ENCODE measurements around the gene PIK3R3.
"Not testable (repeated sequence)": the region's sequence is repeated elsewhere in the genome, so short reads cannot be mapped to it uniquely, and the experiment has no call there.

The PIK3R3 gene

GRCh38 chr1:46114925-46115603 lies 17.4 kb downstream of the PIK3R3 start:
- Mint-ChIP-seq H3K27me3 (no peaks in the 10 kb centered on the region), H3K36me3 (ENCODE audit: insufficient read depth) (no peaks in the 10 kb centered on the region), H3K4me3 (no peak overlapping the region), H3K4me1 (no peaks in the 10 kb centered on the region), H3K9me3 (no peaks in the 10 kb centered on the region), H3K27ac (ENCODE audit: low read depth) (no peak overlapping the region)
- ATAC-seq (replicated peaks; ENCODE audit: extremely low read depth, poor library complexity, severe bottlenecking): no peak
- DNase-seq (ENCODE audit: low spot score in 2 of 2): no peak

DNA sequence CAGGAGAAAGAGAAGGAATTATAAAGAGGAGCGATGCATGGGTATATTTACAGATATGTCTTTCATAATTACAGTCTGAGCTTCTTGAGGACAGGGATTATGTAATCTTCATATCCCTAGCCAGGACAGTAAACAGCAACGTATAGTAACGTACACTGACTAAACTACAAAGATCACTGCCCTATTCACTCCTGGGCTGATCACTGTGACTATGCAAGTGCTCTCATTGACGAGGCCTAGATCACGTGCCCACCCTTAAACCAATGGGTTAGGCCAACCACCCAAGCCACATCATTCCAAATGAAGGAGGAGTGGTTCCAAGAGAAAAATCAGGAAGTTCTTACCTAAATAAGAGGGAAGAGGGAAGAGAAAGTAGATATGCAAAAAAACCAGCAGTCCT lies 18.5 kb downstream of the PIK3R3 start:
- ATAC-seq (replicated peaks; ENCODE audit: extremely low read depth, poor library complexity, severe bottlenecking): no peak
- Mint-ChIP-seq H3K36me3 (ENCODE audit: insufficient read depth) (no peaks in the 10 kb centered on the region), H3K27ac (ENCODE audit: low read depth) (no peak overlapping the region)

GRCh38 chr1:46112108-46112507 lies 20.3 kb downstream of the PIK3R3 start:
- no peaks in the 10 kb centered on the region for H3K4me1 Mint-ChIP-seq
- no peaks in the 10 kb centered on the region for H3K9me3 Mint-ChIP-seq
- no peak overlapping the region for H3K4me3 Mint-ChIP-seq
- no peak for ATAC-seq (replicated peaks; ENCODE audit: extremely low read depth, poor library complexity, severe bottlenecking)
- H3K36me3 Mint-ChIP-seq (ENCODE audit: insufficient read depth): peaks cover 2% of the 10 kb centered on the region
- DNase-seq (ENCODE audit: low spot score in 2 of 2): no peak
- no peaks in the 10 kb centered on the region for H3K27me3 Mint-ChIP-seq
- no peak overlapping the region for H3K27ac Mint-ChIP-seq (ENCODE audit: low read depth)

More for the DNA sequence above, 18.5 kb downstream of the PIK3R3 start:
- DNase-seq (ENCODE audit: low spot score in 2 of 2): no peak
- Mint-ChIP-seq H3K9me3 (no peaks in the 10 kb centered on the region), H3K27me3 (no peaks in the 10 kb centered on the region), H3K4me3 (no peak overlapping the region), H3K4me1 (no peaks in the 10 kb centered on the region)

- no peak for DNase-seq (ENCODE audit: low spot score in 2 of 2)
- no peaks in the 10 kb centered on the region for H3K4me1 Mint-ChIP-seq
Measured at GRCh38 chr1:46110521-46110920, 21.9 kb downstream of the PIK3R3 start.

GRCh38 chr1:46102769-46103476 lies 29.5 kb downstream of the PIK3R3 start:
- H3K4me3 Mint-ChIP-seq: no peak overlapping the region
- H3K27ac Mint-ChIP-seq (ENCODE audit: low read depth): no peak overlapping the region
- no peaks in the 10 kb centered on the region for H3K36me3 Mint-ChIP-seq (ENCODE audit: insufficient read depth)
- no peaks in the 10 kb centered on the region for H3K4me1 Mint-ChIP-seq
- ATAC-seq (replicated peaks; ENCODE audit: extremely low read depth, poor library complexity, severe bottlenecking) (no peak), DNase-seq (ENCODE audit: low spot score in 2 of 2) (no peak)
- H3K9me3 Mint-ChIP-seq: no peaks in the 10 kb centered on the region
- H3K27me3 Mint-ChIP-seq: no peaks in the 10 kb centered on the region

More at GRCh38 chr1:46110521-46110920, 21.9 kb downstream of the PIK3R3 start:
- Mint-ChIP-seq H3K4me3 (no peak overlapping the region), H3K27ac (ENCODE audit: low read depth) (no peak overlapping the region), H3K36me3 (ENCODE audit: insufficient read depth) (peaks cover 2% of the 10 kb centered on the region), H3K9me3 (no peaks in the 10 kb centered on the region), H3K27me3 (no peaks in the 10 kb centered on the region)
- ATAC-seq (replicated peaks; ENCODE audit: extremely low read depth, poor library complexity, severe bottlenecking): no peak

GRCh38 chr1:46099215-46099614 lies 33.2 kb downstream of the PIK3R3 start:
- H3K27ac Mint-ChIP-seq (ENCODE audit: low read depth): no peak overlapping the region
- H3K9me3 Mint-ChIP-seq: no peaks in the 10 kb centered on the region
- no peak for ATAC-seq (replicated peaks; ENCODE audit: extremely low read depth, poor library complexity, severe bottlenecking)
- H3K36me3 Mint-ChIP-seq (ENCODE audit: insufficient read depth): no peaks in the 10 kb centered on the region
- no peak overlapping the region for H3K4me3 Mint-ChIP-seq
- H3K27me3 Mint-ChIP-seq: no peaks in the 10 kb centered on the region
- no peak for DNase-seq (ENCODE audit: low spot score in 2 of 2)
- H3K4me1 Mint-ChIP-seq: no peaks in the 10 kb centered on the region

DNA sequence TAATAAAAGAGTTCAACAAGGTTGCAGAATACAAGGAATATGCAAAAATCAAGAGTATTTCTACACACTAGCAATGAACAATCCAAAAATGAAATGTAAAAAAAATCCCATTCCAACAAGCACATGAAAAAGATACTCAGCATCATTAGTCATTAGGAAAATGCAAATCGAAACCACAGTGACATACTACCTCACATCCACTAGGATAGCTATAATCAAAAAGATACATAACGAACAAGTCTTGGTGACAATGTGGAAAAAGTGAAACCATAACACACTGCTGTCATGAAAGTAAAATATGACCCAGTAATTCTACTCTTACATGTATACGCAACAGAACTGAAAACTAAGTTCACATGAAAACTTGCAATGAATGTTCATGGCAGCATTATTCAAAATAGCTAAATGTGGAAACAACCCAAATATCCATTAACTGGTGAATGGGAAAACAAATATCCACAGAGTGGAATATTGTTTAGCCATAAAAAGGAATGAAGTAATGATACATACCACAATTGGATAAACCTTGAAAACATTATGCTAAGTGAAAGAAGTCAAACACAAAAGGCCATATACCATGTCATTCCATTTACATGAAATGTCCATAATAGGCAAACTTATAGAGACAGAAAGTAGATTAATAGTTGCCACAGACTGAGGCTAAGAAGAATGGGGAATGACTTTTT lies 34.3 kb downstream of the PIK3R3 start:
- H3K4me3 Mint-ChIP-seq: no peak overlapping the region
- no peaks in the 10 kb centered on the region for H3K36me3 Mint-ChIP-seq (ENCODE audit: insufficient read depth)
- ATAC-seq (replicated peaks; ENCODE audit: extremely low read depth, poor library complexity, severe bottlenecking) (no peak), DNase-seq (ENCODE audit: low spot score in 2 of 2) (no peak)
- no peak overlapping the region for H3K27ac Mint-ChIP-seq (ENCODE audit: low read depth)
- H3K27me3 Mint-ChIP-seq: no peaks in the 10 kb centered on the region
- H3K9me3 Mint-ChIP-seq: no peaks in the 10 kb centered on the region
- H3K4me1 Mint-ChIP-seq: no peaks in the 10 kb centered on the region

- H3K4me3 Mint-ChIP-seq: no peak overlapping the region
- no peaks in the 10 kb centered on the region for H3K4me1 Mint-ChIP-seq
- H3K27ac Mint-ChIP-seq (ENCODE audit: low read depth): no peak overlapping the region
- H3K36me3 Mint-ChIP-seq (ENCODE audit: insufficient read depth): no peaks in the 10 kb centered on the region
- ATAC-seq (replicated peaks; ENCODE audit: extremely low read depth, poor library complexity, severe bottlenecking): no peak
- no peak for DNase-seq (ENCODE audit: low spot score in 2 of 2)
- H3K27me3 Mint-ChIP-seq: no peaks in the 10 kb centered on the region
- H3K9me3 Mint-ChIP-seq: no peaks in the 10 kb centered on the region
Measured at GRCh38 chr1:46097149-46097472, 35.3 kb downstream of the PIK3R3 start.

GRCh38 chr1:46096269-46097148 lies 35.9 kb downstream of the PIK3R3 start:
- Mint-ChIP-seq H3K27ac (ENCODE audit: low read depth) (no peak overlapping the region), H3K9me3 (no peaks in the 10 kb centered on the region), H3K27me3 (no peaks in the 10 kb centered on the region), H3K36me3 (ENCODE audit: insufficient read depth) (no peaks in the 10 kb centered on the region), H3K4me1 (no peaks in the 10 kb centered on the region), H3K4me3 (no peak overlapping the region)
- DNase-seq (ENCODE audit: low spot score in 2 of 2) (no peak), ATAC-seq (replicated peaks; ENCODE audit: extremely low read depth, poor library complexity, severe bottlenecking) (no peak)

DNA sequence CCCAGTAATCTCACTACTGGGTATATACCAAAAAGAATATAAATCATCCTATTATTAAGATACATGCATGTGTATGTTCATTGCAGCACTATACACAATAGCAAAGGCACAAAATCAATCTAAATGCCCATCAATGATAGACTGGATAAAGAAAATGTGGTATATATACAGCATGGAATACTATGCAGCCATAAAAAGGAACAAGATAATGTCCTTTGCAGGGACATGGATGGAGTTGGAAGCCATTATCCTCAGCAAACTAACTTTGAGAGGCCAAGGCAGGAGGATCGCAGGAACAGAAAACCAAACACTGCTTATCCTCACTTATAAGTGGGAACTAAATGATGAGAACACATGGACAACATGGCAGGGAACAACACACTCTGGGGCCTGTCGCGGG lies 37.3 kb downstream of the PIK3R3 start:
- H3K27ac Mint-ChIP-seq (ENCODE audit: low read depth); H3K4me3 Mint-ChIP-seq; H3K36me3 Mint-ChIP-seq (ENCODE audit: insufficient read depth); DNase-seq (ENCODE audit: low spot score in 2 of 2); H3K4me1 Mint-ChIP-seq; H3K9me3 Mint-ChIP-seq; ATAC-seq (replicated peaks; ENCODE audit: extremely low read depth, poor library complexity, severe bottlenecking); H3K27me3 Mint-ChIP-seq: not testable (repeated sequence)

- H3K27ac Mint-ChIP-seq (ENCODE audit: low read depth): no peak overlapping the region
- H3K9me3 Mint-ChIP-seq: no peaks in the 10 kb centered on the region
- no peak for DNase-seq (ENCODE audit: low spot score in 2 of 2)
Measured at GRCh38 chr1:46094471-46095005, 37.9 kb downstream of the PIK3R3 start.

DNA sequence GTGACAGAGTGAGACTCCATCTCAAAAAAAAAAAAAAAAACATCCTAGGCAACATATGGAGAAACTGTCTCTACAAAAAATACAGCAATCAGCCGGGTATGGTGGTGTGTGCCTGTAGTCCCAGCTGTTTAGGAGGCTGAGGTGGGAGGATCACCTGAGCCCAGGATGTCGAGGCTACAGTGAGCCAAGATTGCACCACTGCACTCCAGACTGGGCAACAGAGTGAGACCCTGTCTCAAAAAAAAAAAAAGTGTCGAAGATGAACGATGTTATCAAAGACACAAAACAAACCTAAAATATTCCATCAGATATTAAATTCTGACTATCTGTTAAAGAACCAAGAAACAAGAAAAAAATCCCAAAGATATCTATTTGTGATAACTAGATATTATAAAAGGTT lies 38.6 kb downstream of the PIK3R3 start:
- H3K36me3 Mint-ChIP-seq (ENCODE audit: insufficient read depth); H3K9me3 Mint-ChIP-seq; ATAC-seq (replicated peaks; ENCODE audit: extremely low read depth, poor library complexity, severe bottlenecking); H3K27ac Mint-ChIP-seq (ENCODE audit: low read depth); H3K4me1 Mint-ChIP-seq; DNase-seq (ENCODE audit: low spot score in 2 of 2); H3K4me3 Mint-ChIP-seq; H3K27me3 Mint-ChIP-seq: not testable (repeated sequence)

More at GRCh38 chr1:46094471-46095005, 37.9 kb downstream of the PIK3R3 start:
- no peaks in the 10 kb centered on the region for H3K27me3 Mint-ChIP-seq
- ATAC-seq (replicated peaks; ENCODE audit: extremely low read depth, poor library complexity, severe bottlenecking): no peak
- no peaks in the 10 kb centered on the region for H3K36me3 Mint-ChIP-seq (ENCODE audit: insufficient read depth)
- H3K4me3 Mint-ChIP-seq: no peak overlapping the region
- H3K4me1 Mint-ChIP-seq: no peaks in the 10 kb centered on the region

Measured in central memory CD8-positive, alpha-beta T cell (primary cell).